Upper lobe of left lung (tissue), 6 donors: Measurements from ENCODE around the gene MAP1A. TPM values are rescaled to one million over a fixed set of nuclear protein-coding genes. Genes with fewer than 3 reads are reported as not detected.

ENCODE experiments used
- ATAC-seq, 2 donors: fragments of 200-7000 bp; cut with Tn5 transposase; one replicate each; pipeline ENCODE4 v1.9.1; 2022; ENCODE audit warnings: mild to moderate bottlenecking in 2 of 2, moderate library complexity in 2 of 2; ENCODE audit not compliant: low FRiP score in 2 of 2
- DNase-seq, 2 donors: peaks; one replicate each; pipeline ENCODE4 v3.0.0-alpha.2; 2019 to 2020
- H3K27ac ChIP-seq, 4 donors: fragments of 200-600 bp; sonication (generic); one replicate each; pipeline ENCODE4 v1.5.1; 2016 to 2019
- H3K27me3 ChIP-seq, 4 donors: fragments of 200-600 bp; sonication (generic); one replicate each; pipeline ENCODE4 v1.5.1; 2017 to 2019
- H3K36me3 ChIP-seq, 4 donors: fragments of 200-600 bp; sonication (generic); one replicate each; pipeline ENCODE4 v1.5.1; 2016 to 2019
- H3K4me1 ChIP-seq, 4 donors: fragments of 200-600 bp; sonication (generic); one replicate each; pipeline ENCODE4 v1.5.1; 2018 to 2019
- H3K4me3 ChIP-seq, 4 donors: fragments of 200-600 bp; sonication (generic); one replicate each; pipeline ENCODE4 v1.5.1; 2017 to 2019; ENCODE audit warnings: mild to moderate bottlenecking in 2 of 4, moderate library complexity in 1 of 4
- H3K9me3 ChIP-seq, 4 donors: fragments of 200-600 bp; sonication (generic); one replicate each; pipeline ENCODE4 v1.5.1; 2018 to 2019
- CTCF ChIP-seq, 6 experiments: fragments of 450-650 bp in 4 of 6; fragments of 200-600 bp in 2 of 6; sonication (generic) in 2 of 6; IDR thresholded peaks; one replicate each; pipeline ENCODE4 v1.5.1; 2016 to 2019; ENCODE audit warnings: antibody characterized with exemption in 6 of 6
- EP300 ChIP-seq, 4 donors: sonication (generic); formaldehyde crosslinking; IDR thresholded peaks; one replicate each; pipeline ENCODE4 v1.5.1; 2017; ENCODE audit warnings: antibody characterized with exemption in 4 of 4, control low read depth in 2 of 4
- POLR2A ChIP-seq, 4 donors: fragments of 450-650 bp; IDR thresholded peaks; one replicate each; pipeline ENCODE4 v1.5.1; 2016 to 2017; ENCODE audit warnings: antibody characterized with exemption in 4 of 4, mild to moderate bottlenecking in 2 of 4
- POLR2AphosphoS5 ChIP-seq, 2 donors: sonication (generic); formaldehyde crosslinking; IDR thresholded peaks; one replicate each; pipeline ENCODE4 v1.5.1; 2017; ENCODE audit warnings: antibody characterized with exemption in 2 of 2
- WGBS, 2 donors: methylation state at CpG; one replicate each; pipeline ENCODE4 v1.1.5; 2017 to 2018; 5-methylcytosine and 5-hydroxymethylcytosine counted together
- total RNA-seq, 6 donors: library from RNA; depleted of rRNA in 4 of 6; stranded (reverse); fragments of >200 nt in 4 of 6; gene quantifications; one replicate each; pipeline versions ENCODE4 v1.1.0 to v1.2.1, GENCODE V29; 2016 to 2021
- donor health status: DM: no; HTN: no; CAD: no; lungs with moderate emphysema.
- donor health status: DM: no; HTN: yes; CAD: no; lungs with severe emphysema.

The MAP1A gene
- total RNA-seq, 6 donors from 2014 or later = 2.9 to 9.8 (median 6.1) TPM

- Histone ChIP-seq H3K27me3 (no peaks in the 10 kb centered on the region), H3K4me3 (no peak overlapping the region), H3K9me3 (no peaks in the 10 kb centered on the region), H3K36me3 (peaks cover 3 to 43% (median 22%) of the 10 kb centered on the region in 4 donors), H3K4me1 (no peaks in the 10 kb centered on the region), H3K27ac (no peak overlapping the region)
- DNase-seq (no peak), ATAC-seq (no peak)
- WGBS, 2 donors = 78 to 86% methylated on average over 4 of the region's 4 CpGs
- TF ChIP-seq POLR2A (IDR thresholded peaks at IDR 0.05) (no peak), POLR2AphosphoS5 (IDR thresholded peaks at IDR 0.05) (no peak), EP300 (IDR thresholded peaks at IDR 0.05) (no peak), CTCF (IDR thresholded peaks at IDR 0.05) (no peak)
Measured at GRCh38 chr15:43483297-43484128, 33.9 kb upstream of the MAP1A start.

GRCh38 chr15:43484455-43484854, 33.0 kb upstream of the MAP1A start:
- H3K4me3 ChIP-seq = no peak overlapping the region
- no peak for ATAC-seq
- H3K27me3 ChIP-seq = no peaks in the 10 kb centered on the region
- peaks cover 0 to 36% (median 16%) of the 10 kb centered on the region in 4 donors for H3K36me3 ChIP-seq
- 97 to 100% methylated on average over 2 of the region's 2 CpGs for WGBS, 2 donors
- H3K9me3 ChIP-seq = no peaks in the 10 kb centered on the region
- no peak for DNase-seq
- peaks cover 0 to 8% (median 0%) of the 10 kb centered on the region in 4 donors for H3K4me1 ChIP-seq
- TF ChIP-seq POLR2A (IDR thresholded peaks at IDR 0.05) (no peak), EP300 (IDR thresholded peaks at IDR 0.05) (no peak), CTCF (IDR thresholded peaks at IDR 0.05) (no peak), POLR2AphosphoS5 (IDR thresholded peaks at IDR 0.05) (no peak)
- H3K27ac ChIP-seq = no peak overlapping the region

GRCh38 chr15:43487271-43487895, 30.0 kb upstream of the MAP1A start:
- DNase-seq = no peak
- ATAC-seq = no peak
- Histone ChIP-seq H3K9me3 (no peaks in the 10 kb centered on the region), H3K27ac (no peak overlapping the region), H3K36me3 (peaks cover 0 to 24% (median 10%) of the 10 kb centered on the region in 4 donors), H3K4me3 (no peak overlapping the region), H3K27me3 (no peaks in the 10 kb centered on the region), H3K4me1 (peaks cover 0 to 17% (median 5%) of the 10 kb centered on the region in 4 donors)
- WGBS, 2 donors = 87 to 89% methylated on average over 6 of the region's 6 CpGs
- TF ChIP-seq EP300 (IDR thresholded peaks at IDR 0.05) = no peak
- TF ChIP-seq POLR2AphosphoS5 (IDR thresholded peaks at IDR 0.05) = no peak

GRCh38 chr15:43488790-43489189, 28.6 kb upstream of the MAP1A start:
- H3K27ac ChIP-seq = no peak overlapping the region
- ATAC-seq (no peak), DNase-seq (no peak)
- peaks cover 0 to 20% (median 8%) of the 10 kb centered on the region in 4 donors for H3K36me3 ChIP-seq
- TF ChIP-seq CTCF (IDR thresholded peaks at IDR 0.05) = no peak
- TF ChIP-seq POLR2AphosphoS5 (IDR thresholded peaks at IDR 0.05) = no peak
- no peak for TF ChIP-seq POLR2A (IDR thresholded peaks at IDR 0.05)
- TF ChIP-seq EP300 (IDR thresholded peaks at IDR 0.05) = no peak
- H3K9me3 ChIP-seq = no peaks in the 10 kb centered on the region
- H3K4me3 ChIP-seq = no peak overlapping the region
- H3K4me1 ChIP-seq = peaks cover 4 to 25% (median 6%) of the 10 kb centered on the region in 4 donors
- 83 to 91% methylated on average over 3 of the region's 3 CpGs for WGBS, 2 donors
- H3K27me3 ChIP-seq = no peaks in the 10 kb centered on the region

- ATAC-seq (no peak), DNase-seq (no peak)
- Histone ChIP-seq H3K4me1 (peaks cover 4 to 25% (median 6%) of the 10 kb centered on the region in 4 donors), H3K27me3 (no peaks in the 10 kb centered on the region), H3K9me3 (no peaks in the 10 kb centered on the region), H3K27ac (no peak overlapping the region), H3K36me3 (peaks cover 0 to 20% (median 8%) of the 10 kb centered on the region in 4 donors), H3K4me3 (no peak overlapping the region)
- no peak for TF ChIP-seq POLR2A (IDR thresholded peaks at IDR 0.05)
- no peak for TF ChIP-seq EP300 (IDR thresholded peaks at IDR 0.05)
- no peak for TF ChIP-seq POLR2AphosphoS5 (IDR thresholded peaks at IDR 0.05)
- TF ChIP-seq CTCF (IDR thresholded peaks at IDR 0.05) = no peak
- 10 to 14% methylated on average over 1 of the region's 1 CpG for WGBS, 2 donors
Measured at GRCh38 chr15:43489191-43489590, 28.2 kb upstream of the MAP1A start.
